ENCODE measurements around the gene SLC16A6. TPM values are rescaled to one million over a fixed set of nuclear protein-coding genes. Genes with fewer than 3 reads are reported as not detected.

The SLC16A6 gene
- total RNA-seq, 1 experiment from 2014 or later: 4.8 TPM

GRCh38 chr17:68320943-68321555, 30.1 kb upstream of the SLC16A6 start:
- Histone ChIP-seq H4K20me1 (ENCODE audit: insufficient read depth) (no peaks in the 10 kb centered on the region), H3K9me2 (ENCODE audit: insufficient read depth) (no peaks in the 10 kb centered on the region), H3K79me2 (ENCODE audit: insufficient read depth, low read length) (no peaks in the 10 kb centered on the region), H3K9ac (ENCODE audit: low read length) (no peak overlapping the region), H3K4me2 (ENCODE audit: low read length) (no peak overlapping the region), H3K36me3 (ENCODE audit: control insufficient read depth in 1 of 2, insufficient read depth in 2 of 2, low read length in 2 of 2) (no peaks in the 10 kb centered on the region), H3K4me3 (replicated peaks in 1 of 2; ENCODE audit: low read depth in 1 of 2, low read length in 2 of 2) (no peak overlapping the region), H3K9me3 (ENCODE audit: control insufficient read depth in 1 of 2, insufficient read depth in 1 of 2, low read depth in 1 of 2, low read length in 2 of 2) (no peaks in the 10 kb centered on the region), H3K27me3 (ENCODE audit: insufficient read depth, low read length) (no peaks in the 10 kb centered on the region), H3K27ac (ENCODE audit: low read depth, low read length) (no peak overlapping the region), H2AFZ (ENCODE audit: low read depth, low read length, poor library complexity, severe bottlenecking) (no peak overlapping the region), H3K4me1 (ENCODE audit: control insufficient read depth in 1 of 2, insufficient read depth in 2 of 2, low read length in 2 of 2) (peaks cover 12 to 21% of the 10 kb centered on the region in 2 experiments)
- ATAC-seq (no peak), DNase-seq (ENCODE audit: low read depth, low spot score) (no peak)
- intact Hi-C loops (cut with micrococcal nuclease): no loop called here
- no TSS peak for BruUV-seq (replicated peaks)
- no peak for TF ChIP-seq ZNF274 (IDR thresholded peaks at IDR 0.05; ENCODE audit: low read depth, low read length)
- TF ChIP-seq MAX (IDR thresholded peaks at IDR 0.05): no peak
- no peak for TF ChIP-seq SRF (IDR thresholded peaks at IDR 0.05; ENCODE audit: low read depth)
- TF ChIP-seq FOSL1 (IDR thresholded peaks at IDR 0.05; ENCODE audit: low read depth): no peak
- TF ChIP-seq EZH2phosphoT487 (IDR thresholded peaks at IDR 0.05; ENCODE audit: borderline replicate concordance): no peak
- no peak for TF ChIP-seq ZBTB33 (IDR thresholded peaks at IDR 0.05; ENCODE audit: extremely low read depth, insufficient replicate concordance, low read length)
- TF ChIP-seq ATF3 (IDR thresholded peaks at IDR 0.05): no peak
- TF ChIP-seq SIN3A (IDR thresholded peaks at IDR 0.05; ENCODE audit: low read depth): no peak
- no peak for TF ChIP-seq TCF7L2 (IDR thresholded peaks at IDR 0.05; ENCODE audit: borderline replicate concordance, extremely low read depth, insufficient read depth, insufficient read length)
- ChIA-PET CTCF (no interaction called here), POLR2A (no interaction called here), RAD21 (ENCODE audit: low non-redundant PET in 1 of 2, low total read pairs in 2 of 2, uncharacterized antibody in 2 of 2, unreplicated experiment in 2 of 2) (no interaction called here)
